HG02870 (cell line): ENCODE measurements around the gene SEPTIN8.

Experiments
- ATAC-seq: cut with Tn5 transposase; IDR thresholded peaks from one replicate; pipeline ENCODE4 v1.9.1; 2021; ENCODE audit warnings: mild to moderate bottlenecking, moderate library complexity; ENCODE audit not compliant: unreplicated experiment

The SEPTIN8 gene

GRCh38 chr5:132785365-132785764 lies 8.3 kb upstream of the SEPTIN8 start:
- ATAC-seq: no peak

GRCh38 chr5:132782101-132782500 lies 5.1 kb upstream of the SEPTIN8 start:
- no peak for ATAC-seq

- ATAC-seq: no peak
These were observed 4.0 kb upstream of the SEPTIN8 start for GRCh38 chr5:132781029-132781428.

- no peak for ATAC-seq
These were observed 3.5 kb upstream of the SEPTIN8 start for GRCh38 chr5:132780577-132780976.

GRCh38 chr5:132779961-132780360 lies 2.9 kb upstream of the SEPTIN8 start:
- no peak for ATAC-seq

- ATAC-seq: no peak
These were observed 1.8 kb upstream of the SEPTIN8 start for GRCh38 chr5:132778856-132779255.

GRCh38 chr5:132778129-132778528 lies 1.1 kb upstream of the SEPTIN8 start:
- no peak for ATAC-seq

- ATAC-seq: no peak
These were observed 166 bp downstream of the SEPTIN8 start for GRCh38 chr5:132776938-132777208.

- peak; percentile 8 for ATAC-seq
These were observed 705 bp downstream of the SEPTIN8 start for GRCh38 chr5:132776131-132776937.

GRCh38 chr5:132775476-132775961 lies 1.5 kb downstream of the SEPTIN8 start:
- ATAC-seq: no peak

- no peak for ATAC-seq
These were observed 2.1 kb downstream of the SEPTIN8 start for GRCh38 chr5:132774896-132775295.

GRCh38 chr5:132774406-132774805 lies 2.6 kb downstream of the SEPTIN8 start:
- ATAC-seq: no peak

- no peak for ATAC-seq
These were observed 3.3 kb downstream of the SEPTIN8 start for GRCh38 chr5:132773601-132774355.

- ATAC-seq: no peak
These were observed 3.9 kb downstream of the SEPTIN8 start for GRCh38 chr5:132773114-132773513.

- ATAC-seq: no peak
These were observed 4.6 kb downstream of the SEPTIN8 start for GRCh38 chr5:132772291-132773070.

GRCh38 chr5:132771503-132771998 lies 5.5 kb downstream of the SEPTIN8 start:
- ATAC-seq: no peak

- no peak for ATAC-seq
These were observed 6.4 kb downstream of the SEPTIN8 start for GRCh38 chr5:132770476-132771159.

- ATAC-seq: no peak
These were observed 8.6 kb downstream of the SEPTIN8 start for GRCh38 chr5:132768485-132768868.

GRCh38 chr5:132767150-132767549 lies 9.9 kb downstream of the SEPTIN8 start:
- ATAC-seq: no peak

- no peak for ATAC-seq
These were observed 10.3 kb downstream of the SEPTIN8 start for GRCh38 chr5:132766806-132767055.
